Measurements from ENCODE around the gene AKAP6. TPM values are rescaled to one million over a fixed set of nuclear protein-coding genes. Genes with fewer than 3 reads are reported as not detected.

AKAP6 gene
- total and polyA plus RNA-seq, 4 donors, result 0.42 to 3.2 (median 1.7) TPM

DNA sequence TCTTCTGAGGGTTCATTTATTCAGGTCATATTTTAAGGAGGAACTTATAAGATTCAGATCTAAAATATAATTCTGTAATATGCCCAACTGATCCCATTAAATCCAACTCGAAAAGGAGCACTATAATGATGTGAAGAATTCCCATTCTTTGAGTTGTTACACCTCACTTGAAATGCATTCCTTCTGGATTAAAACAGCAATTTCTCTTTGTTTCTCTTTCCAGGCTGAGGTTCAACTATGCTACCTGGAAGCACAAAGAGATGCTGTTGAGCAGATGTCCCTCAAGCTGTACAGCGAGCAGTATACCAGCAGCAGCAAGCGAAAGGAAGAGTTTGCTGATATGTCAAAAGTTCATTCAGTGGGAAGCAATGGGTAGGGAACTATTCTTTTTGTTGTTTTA lies 349.0 kb downstream of the AKAP6 start:
- no peak overlapping the region for H3K9ac ChIP-seq (ENCODE audit: low read depth in 1 of 2, low read length in 2 of 2)
- no peak overlapping the region for H3K4me3 ChIP-seq (ENCODE audit: low read depth in 1 of 3, low read length in 3 of 3)
- no peak for DNase-seq (ENCODE audit: low spot score)
- no peaks in the 10 kb centered on the region for H3K27me3 ChIP-seq (ENCODE audit: control insufficient read depth in 4 of 4, insufficient read depth in 4 of 4, low read length in 3 of 4)
- no peaks in the 10 kb centered on the region for H3K9me3 ChIP-seq (ENCODE audit: control insufficient read depth in 4 of 4, low read length in 3 of 4)
- 94% methylated on average over 3 of the region's 3 CpGs for WGBS
- H3K27ac ChIP-seq (ENCODE audit: low read depth in 1 of 2, low read length in 2 of 2), result no peak overlapping the region
- TF ChIP-seq, protein P1, sequence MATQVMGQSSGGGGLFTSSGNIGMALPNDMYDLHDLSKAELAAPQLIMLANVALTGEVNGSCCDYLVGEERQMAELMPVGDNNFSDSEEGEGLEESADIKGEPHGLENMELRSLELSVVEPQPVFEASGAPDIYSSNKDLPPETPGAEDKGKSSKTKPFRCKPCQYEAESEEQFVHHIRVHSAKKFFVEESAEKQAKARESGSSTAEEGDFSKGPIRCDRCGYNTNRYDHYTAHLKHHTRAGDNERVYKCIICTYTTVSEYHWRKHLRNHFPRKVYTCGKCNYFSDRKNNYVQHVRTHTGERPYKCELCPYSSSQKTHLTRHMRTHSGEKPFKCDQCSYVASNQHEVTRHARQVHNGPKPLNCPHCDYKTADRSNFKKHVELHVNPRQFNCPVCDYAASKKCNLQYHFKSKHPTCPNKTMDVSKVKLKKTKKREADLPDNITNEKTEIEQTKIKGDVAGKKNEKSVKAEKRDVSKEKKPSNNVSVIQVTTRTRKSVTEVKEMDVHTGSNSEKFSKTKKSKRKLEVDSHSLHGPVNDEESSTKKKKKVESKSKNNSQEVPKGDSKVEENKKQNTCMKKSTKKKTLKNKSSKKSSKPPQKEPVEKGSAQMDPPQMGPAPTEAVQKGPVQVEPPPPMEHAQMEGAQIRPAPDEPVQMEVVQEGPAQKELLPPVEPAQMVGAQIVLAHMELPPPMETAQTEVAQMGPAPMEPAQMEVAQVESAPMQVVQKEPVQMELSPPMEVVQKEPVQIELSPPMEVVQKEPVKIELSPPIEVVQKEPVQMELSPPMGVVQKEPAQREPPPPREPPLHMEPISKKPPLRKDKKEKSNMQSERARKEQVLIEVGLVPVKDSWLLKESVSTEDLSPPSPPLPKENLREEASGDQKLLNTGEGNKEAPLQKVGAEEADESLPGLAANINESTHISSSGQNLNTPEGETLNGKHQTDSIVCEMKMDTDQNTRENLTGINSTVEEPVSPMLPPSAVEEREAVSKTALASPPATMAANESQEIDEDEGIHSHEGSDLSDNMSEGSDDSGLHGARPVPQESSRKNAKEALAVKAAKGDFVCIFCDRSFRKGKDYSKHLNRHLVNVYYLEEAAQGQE (IDR thresholded peaks at IDR 0.05), result no peak
- no peak for TF ChIP-seq GABPA (IDR thresholded peaks at IDR 0.05 in 1 of 2, conservative IDR thresholded peaks at IDR 0.05 in 1 of 2)
- TF ChIP-seq, protein P2, sequence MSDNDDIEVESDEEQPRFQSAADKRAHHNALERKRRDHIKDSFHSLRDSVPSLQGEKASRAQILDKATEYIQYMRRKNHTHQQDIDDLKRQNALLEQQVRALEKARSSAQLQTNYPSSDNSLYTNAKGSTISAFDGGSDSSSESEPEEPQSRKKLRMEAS (IDR thresholded peaks at IDR 0.05), result no peak
- no peak for TF ChIP-seq FOXA1 (IDR thresholded peaks at IDR 0.05)
- no peak for TF ChIP-seq YY1 (IDR thresholded peaks at IDR 0.05)
- TF ChIP-seq JUND (IDR thresholded peaks at IDR 0.05), result no peak
- no peaks in the 10 kb centered on the region for H3K36me3 ChIP-seq (ENCODE audit: control insufficient read depth in 4 of 4, insufficient read depth in 3 of 4, low read depth in 1 of 4, low read length in 3 of 4)
- no peaks in the 10 kb centered on the region for H3K4me1 ChIP-seq (ENCODE audit: control insufficient read depth in 4 of 4, insufficient read depth in 4 of 4, low read length in 3 of 4)

DNA sequence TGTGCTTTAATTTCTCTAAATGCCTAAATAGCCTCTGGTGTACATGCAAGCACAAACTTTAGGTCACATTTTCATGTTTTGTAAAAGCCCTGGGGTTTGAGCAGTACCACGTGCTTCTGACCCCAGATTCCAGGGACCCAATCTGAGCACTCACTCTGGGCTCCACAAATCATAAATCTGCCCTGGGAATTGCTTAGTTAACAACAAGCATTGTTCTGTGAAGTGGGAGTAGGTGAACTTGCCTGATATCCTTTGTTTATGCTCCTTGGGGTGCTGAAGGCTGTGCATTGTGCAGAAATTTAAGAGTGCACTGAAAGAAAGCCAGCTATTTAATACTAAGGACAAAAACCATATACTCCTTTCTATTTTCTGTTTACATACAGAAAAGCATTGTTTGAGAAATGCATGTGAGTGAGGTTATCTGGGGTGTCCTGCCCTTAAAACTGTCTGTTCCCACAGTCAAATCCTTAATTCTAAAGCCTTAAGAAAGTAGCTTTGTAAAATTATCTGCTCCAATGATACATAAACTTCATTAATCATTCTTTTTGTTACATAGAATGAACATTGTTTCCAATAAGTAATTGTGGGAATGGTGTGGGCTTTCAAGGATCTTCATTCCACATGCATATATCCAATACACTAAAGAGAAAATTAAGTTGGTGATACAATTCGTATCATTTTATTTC lies 351.0 kb downstream of the AKAP6 start:
- Histone ChIP-seq H3K27me3 (ENCODE audit: control insufficient read depth in 4 of 4, insufficient read depth in 4 of 4, low read length in 3 of 4) (no peaks in the 10 kb centered on the region), H3K36me3 (ENCODE audit: control insufficient read depth in 4 of 4, insufficient read depth in 3 of 4, low read depth in 1 of 4, low read length in 3 of 4) (no peaks in the 10 kb centered on the region), H3K27ac (ENCODE audit: low read depth in 1 of 2, low read length in 2 of 2) (no peak overlapping the region), H3K9ac (ENCODE audit: low read depth in 1 of 2, low read length in 2 of 2) (no peak overlapping the region), H3K4me3 (ENCODE audit: low read depth in 1 of 3, low read length in 3 of 3) (no peak overlapping the region), H3K9me3 (ENCODE audit: control insufficient read depth in 4 of 4, low read length in 3 of 4) (no peaks in the 10 kb centered on the region), H3K4me1 (ENCODE audit: control insufficient read depth in 4 of 4, insufficient read depth in 4 of 4, low read length in 3 of 4) (no peaks in the 10 kb centered on the region)
- DNase-seq (ENCODE audit: low spot score), result no peak
- 86% methylated on average over 2 of the region's 2 CpGs for WGBS
- TF ChIP-seq, protein P3, sequence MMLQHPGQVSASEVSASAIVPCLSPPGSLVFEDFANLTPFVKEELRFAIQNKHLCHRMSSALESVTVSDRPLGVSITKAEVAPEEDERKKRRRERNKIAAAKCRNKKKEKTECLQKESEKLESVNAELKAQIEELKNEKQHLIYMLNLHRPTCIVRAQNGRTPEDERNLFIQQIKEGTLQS (IDR thresholded peaks at IDR 0.05), result no peak
- TF ChIP-seq YY1 (IDR thresholded peaks at IDR 0.05), result no peak
- TF ChIP-seq RAD21 (IDR thresholded peaks at IDR 0.05), result no peak
- TF ChIP-seq, protein P2 (IDR thresholded peaks at IDR 0.05), result no peak
- no peak for TF ChIP-seq EGR1 (IDR thresholded peaks at IDR 0.05; ENCODE audit: low read depth in 2 of 2)
- TF ChIP-seq, protein P4, sequence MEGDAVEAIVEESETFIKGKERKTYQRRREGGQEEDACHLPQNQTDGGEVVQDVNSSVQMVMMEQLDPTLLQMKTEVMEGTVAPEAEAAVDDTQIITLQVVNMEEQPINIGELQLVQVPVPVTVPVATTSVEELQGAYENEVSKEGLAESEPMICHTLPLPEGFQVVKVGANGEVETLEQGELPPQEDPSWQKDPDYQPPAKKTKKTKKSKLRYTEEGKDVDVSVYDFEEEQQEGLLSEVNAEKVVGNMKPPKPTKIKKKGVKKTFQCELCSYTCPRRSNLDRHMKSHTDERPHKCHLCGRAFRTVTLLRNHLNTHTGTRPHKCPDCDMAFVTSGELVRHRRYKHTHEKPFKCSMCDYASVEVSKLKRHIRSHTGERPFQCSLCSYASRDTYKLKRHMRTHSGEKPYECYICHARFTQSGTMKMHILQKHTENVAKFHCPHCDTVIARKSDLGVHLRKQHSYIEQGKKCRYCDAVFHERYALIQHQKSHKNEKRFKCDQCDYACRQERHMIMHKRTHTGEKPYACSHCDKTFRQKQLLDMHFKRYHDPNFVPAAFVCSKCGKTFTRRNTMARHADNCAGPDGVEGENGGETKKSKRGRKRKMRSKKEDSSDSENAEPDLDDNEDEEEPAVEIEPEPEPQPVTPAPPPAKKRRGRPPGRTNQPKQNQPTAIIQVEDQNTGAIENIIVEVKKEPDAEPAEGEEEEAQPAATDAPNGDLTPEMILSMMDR (IDR thresholded peaks at IDR 0.05; ENCODE audit: low read depth, low read length, missing input control), result no peak
- no peak for TF ChIP-seq HNF4G (IDR thresholded peaks at IDR 0.05)
